GM21825 (cell line): ENCODE measurements around the gene MARCHF9.

Experiments used
- ATAC-seq: cut with Tn5 transposase; IDR thresholded peaks from one replicate; pipeline ENCODE4 v1.9.1; 2021; ENCODE audit warnings: mild to moderate bottlenecking, moderate library complexity; ENCODE audit not compliant: unreplicated experiment

Gene MARCHF9

DNA sequence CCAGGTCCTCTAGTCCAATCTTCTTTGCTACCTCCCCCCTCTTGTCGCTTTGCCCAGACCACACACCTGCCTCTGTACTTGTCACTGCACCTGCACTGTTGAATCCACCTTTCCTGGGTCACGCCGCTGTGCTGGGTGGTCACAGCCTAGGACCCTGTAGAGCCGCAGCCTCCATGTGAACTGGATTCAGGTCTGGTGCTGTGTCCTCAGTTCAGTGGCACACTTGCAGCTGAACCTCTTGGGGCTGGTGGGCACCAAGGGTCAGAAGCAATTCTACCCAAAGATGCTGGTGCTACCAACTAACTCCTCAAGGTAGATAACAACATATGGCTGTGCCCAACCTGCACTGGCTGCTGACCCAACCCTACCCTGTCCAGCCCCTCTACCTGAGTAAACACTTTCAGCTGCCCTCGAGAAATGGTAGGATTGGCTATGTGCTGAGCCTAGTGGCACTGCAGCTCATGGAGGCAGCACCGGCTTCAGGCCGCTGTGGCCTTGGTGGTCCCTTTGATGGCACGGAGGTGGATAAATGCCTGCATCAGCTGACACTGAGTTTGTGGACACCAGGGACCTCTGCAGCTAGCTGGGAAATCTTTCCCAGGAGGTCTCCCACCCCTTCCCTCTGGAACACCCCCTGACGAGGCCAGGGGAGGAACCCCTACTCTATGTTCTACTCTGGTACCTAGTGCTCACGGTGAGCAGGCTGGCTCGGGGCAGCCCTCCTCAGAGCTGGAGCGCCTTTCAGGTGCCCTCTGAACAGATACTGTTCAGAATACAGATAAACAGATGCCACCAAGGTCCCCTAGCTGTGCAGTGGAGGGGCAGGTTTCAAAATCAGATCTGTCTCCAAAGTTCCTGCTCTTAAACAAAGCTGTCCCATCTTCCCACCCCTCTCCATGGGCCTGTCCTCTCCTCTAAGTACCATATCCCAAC lies 30.6 kb upstream of the MARCHF9 start:
- no peak for ATAC-seq

- no peak for ATAC-seq
Measured at GRCh38 chr12:57724936-57725740, 29.8 kb upstream of the MARCHF9 start.

DNA sequence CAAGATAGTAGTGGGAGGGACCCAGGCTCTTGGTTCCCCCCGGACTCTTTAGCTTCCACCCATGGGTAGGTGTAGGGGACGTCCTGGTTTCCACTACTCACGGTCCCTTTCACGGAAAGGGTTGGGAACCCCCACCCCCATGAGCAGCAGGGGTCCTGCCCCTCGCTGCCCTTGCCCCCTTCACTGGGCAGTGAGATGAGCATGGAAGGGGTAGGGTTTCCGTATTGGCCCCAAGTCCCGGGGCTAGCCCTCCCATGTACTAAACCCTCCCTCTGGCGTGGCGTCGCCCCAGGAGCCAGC lies 29.1 kb upstream of the MARCHF9 start:
- ATAC-seq = no peak

GRCh38 chr12:57726151-57726883 lies 28.6 kb upstream of the MARCHF9 start:
- ATAC-seq = no peak

DNA sequence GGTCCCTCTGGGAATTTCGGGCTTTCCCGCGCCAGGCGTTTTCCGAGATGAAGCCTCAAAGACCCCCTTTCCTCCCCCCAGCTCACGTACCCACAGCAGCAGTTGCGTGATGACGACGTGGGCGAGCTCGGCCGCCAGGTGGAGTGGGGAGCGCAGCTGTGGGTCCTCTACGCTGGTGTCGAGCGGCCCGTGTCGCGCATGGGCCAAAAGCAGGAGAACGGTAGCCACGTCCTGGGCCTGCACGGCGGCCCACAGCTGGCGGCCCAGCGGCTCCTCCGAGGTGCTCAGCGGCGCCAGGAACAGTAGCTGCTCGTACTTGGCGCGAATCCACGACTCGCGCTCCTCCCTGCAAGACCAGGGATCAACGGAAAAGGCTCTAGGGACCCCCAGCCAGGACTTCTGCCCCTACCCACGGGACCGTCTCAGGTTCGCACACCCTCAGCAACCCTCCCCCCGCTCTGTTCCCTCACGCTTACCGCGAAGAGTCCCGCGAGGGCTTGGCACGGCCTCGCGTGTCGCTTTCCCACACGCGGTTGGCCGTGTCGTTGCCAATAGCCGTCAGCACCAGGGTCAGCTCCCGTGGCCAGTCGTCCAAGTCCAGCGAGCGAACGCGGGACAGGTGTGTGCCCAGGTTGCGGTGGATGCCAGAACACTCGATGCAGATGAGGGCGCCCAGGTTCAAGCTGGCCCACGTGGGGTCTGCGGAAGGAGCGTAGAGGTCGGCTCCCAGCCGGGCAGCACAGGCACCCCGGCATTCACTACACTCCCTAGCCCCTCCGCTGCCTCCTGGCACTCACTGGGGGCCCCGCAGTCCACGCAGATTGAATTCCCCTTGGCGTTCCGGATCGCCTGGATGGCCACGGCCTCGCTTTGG lies 27.8 kb upstream of the MARCHF9 start:
- no peak for ATAC-seq

DNA sequence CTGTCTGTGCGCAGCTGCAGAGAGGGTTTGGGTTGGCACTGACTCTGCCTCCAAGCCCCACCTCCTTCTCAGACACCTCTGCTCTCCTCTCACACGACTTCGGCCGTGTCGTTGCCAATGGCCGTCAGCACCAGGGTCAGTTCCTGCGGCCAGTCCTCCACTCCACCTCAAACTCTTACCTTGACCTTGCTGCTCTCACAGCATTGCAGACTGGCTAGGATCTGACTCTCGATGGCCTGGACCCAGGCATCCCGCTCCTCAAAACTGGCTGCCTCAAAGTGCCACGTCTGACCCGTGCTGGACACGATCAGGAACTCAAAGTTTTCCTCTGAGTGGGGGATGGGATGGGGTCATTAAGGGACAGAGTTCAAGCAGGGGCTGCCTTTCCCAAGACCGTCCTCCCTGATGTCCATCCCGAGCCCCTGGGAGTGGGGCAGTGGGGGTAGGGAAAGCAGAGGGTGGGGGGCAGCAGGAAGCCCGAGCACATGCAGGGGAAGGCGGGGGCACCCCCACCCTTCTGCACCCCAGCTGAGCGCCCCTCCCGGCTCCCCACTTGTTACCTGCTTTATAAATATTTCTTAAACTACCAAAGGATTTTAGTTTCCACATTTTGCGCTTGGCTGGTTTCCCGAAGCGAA lies 27.0 kb upstream of the MARCHF9 start:
- ATAC-seq = no peak

GRCh38 chr12:57729321-57729844 lies 25.5 kb upstream of the MARCHF9 start:
- no peak for ATAC-seq

DNA sequence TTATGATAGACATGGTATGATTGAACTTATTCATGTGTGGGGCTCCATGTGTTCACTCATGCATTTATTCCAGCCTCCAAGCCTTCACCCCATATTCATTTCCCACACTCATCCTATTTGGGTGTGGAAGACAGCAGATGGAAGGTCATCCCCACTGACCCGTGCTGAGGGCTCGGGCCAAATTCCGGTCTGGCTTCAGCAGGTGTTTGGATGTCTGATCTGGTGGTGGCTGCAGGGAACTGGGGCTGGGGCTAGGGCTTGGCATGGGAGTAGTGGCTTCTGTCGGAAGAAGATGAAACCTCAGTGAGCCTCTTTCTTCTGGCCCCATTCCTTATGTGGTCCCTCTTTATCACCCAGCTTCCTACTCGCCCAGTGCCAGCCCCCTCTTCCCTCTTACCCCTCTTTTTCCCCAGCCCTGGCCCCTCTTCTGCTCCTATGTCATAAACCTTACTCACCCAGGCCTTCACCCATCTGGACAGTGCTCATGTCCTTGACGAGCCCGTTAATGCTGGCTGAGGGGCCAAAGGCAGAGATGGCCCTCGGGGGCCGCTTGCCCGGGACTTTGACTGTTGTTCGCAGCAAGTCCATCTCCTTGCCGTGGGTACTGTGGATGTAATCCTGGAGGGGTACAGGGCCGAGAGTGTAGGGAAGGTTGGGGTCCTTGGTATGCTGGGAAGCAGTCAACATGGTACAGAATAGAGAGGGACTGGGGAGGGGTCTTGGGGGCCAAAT lies 24.4 kb upstream of the MARCHF9 start:
- ATAC-seq = no peak

DNA sequence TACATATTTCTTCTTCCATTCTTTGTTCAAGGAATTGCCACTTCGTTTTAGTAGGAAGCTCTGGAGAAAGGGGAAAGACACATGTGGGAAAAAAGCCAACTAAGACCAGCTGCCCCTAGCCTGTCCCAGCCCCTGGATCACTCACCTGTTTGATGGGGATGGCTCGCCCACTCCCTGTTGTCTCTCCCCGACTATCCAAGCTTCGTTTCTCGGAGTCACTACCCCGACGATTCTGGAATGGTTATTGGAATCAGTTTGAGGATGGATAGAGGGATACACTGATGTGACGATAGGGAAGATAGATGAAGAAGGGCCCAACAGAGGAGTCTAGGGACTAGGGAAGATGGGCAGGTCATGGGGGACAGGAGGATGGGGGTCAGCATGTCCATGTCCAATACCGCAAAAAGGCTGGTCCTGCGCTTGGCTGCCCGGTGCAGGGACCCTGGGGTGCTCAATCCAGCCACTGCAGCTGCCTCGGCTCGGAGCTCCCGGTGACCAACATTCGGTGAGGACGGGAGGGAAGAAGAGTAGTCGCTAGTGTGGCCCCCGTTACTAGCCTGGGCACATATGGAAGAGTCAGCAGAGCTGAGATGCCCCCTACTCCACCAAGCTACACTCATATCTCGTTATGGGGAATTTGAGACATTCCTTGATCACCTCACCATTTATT lies 23.4 kb upstream of the MARCHF9 start:
- ATAC-seq = no peak

- ATAC-seq = no peak
Measured at GRCh38 chr12:57732270-57732669, 22.6 kb upstream of the MARCHF9 start.

DNA sequence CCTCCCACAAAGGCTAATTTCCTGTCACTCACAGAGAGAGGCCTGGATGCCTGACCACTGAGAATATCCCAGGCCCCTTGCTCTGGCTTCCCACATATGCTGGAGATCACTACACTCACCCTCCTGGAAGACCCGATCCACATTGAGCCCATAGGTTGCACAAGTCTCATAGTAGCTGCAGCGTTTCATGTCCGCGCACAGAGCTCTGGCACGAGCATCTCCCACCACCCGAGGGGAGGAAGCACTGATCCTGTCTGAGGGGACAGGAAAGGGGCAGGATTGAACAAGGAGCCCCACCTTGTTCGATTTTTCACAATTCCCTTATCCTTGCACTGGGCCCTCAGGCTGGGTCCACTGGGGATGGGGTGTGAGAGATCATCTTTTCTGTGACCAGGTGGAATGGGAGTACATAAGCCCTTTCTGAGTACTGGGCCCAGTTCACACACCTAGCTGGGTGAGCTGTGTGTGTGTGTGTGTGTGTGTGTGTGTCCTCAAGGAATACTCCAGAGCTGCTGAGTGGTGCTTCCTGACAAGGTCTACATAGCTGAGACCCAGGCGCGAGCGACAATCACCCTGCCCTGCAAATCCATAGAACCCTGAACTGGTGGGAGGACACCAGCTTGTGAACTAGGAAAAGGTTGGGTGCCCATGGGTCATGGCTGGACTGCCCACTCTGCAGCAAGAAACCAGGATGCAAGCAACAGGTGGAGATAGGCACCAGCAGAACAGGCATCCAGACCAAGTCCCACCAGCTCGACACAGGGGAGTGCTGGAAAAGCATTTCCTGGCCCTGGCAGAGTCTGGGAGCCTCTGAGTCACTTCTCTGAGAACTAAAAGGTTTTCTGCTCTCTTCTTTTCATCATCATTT lies 21.9 kb upstream of the MARCHF9 start:
- ATAC-seq = no peak

- ATAC-seq = no peak
Measured at GRCh38 chr12:57733928-57734327, 21.0 kb upstream of the MARCHF9 start.

DNA sequence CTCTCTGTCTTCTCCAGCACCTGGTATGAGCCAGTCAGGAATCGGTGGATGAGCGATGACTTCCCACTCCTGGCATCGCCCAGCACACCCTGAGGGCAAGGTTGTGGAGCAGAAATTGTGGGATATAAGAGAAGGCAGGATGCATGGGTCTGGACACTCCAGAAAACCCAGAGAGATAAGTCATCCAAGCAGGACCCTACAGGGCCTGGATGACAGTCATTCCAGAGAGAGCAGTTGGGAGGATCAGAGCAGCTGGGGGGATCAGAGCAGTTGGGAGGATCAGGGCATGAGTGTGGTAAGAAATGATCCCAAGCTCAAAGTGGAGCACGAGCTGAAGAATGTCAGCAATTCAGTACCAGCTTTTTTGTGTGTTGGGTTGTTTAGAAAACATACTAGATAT lies 20.3 kb upstream of the MARCHF9 start:
- ATAC-seq = no peak

DNA sequence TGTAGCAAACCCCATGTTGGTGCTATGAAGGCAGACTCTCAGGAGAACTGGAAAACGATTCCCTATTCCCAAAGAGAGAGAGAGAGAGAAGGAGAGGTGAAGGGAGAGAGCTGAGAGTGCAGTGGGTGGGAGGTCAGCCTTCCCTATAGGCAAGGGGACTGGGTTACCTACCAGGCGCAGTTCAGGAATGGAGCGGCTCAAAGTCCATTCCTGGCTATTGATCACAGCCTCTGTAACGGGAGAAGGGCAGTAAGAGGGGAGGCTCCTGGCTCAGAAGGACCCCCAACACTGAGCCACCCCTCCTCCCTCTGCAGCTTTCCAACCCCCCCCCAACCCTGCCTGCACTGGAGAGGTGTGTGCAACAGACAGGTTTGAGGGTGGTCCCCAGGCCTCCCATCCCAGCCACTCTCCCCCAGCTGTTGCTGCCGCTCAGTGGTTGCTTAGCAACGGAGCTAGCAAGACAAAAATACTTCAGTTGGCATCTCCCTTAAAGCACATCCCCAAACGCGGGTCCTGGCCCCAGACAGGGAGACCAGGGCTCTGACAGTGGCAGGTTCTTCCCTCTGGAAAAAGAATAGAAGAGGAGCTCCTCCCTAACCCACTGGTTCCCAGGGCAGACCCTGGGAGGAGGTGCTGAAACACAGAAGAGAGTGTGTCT lies 19.6 kb upstream of the MARCHF9 start:
- no peak for ATAC-seq

GRCh38 chr12:57735952-57736740 lies 18.8 kb upstream of the MARCHF9 start:
- ATAC-seq = no peak

- ATAC-seq = no peak
Measured at GRCh38 chr12:57736741-57737466, 18.0 kb upstream of the MARCHF9 start.
